HepG2 (cell line): Measurements from ENCODE around the gene HEBP1. TPM values are rescaled to one million over a fixed set of nuclear protein-coding genes. Genes with fewer than 3 reads are reported as not detected.

Source experiments
- BRCA1 ChIP-seq: sonication (generic); formaldehyde crosslinking; IDR thresholded peaks from 2 replicates; pipeline ENCODE4 v1.4.0; 2020; ENCODE audit warnings: missing genetic modification reagents
- MTA1 ChIP-seq: sonication (generic); formaldehyde crosslinking; IDR thresholded peaks from 2 replicates; pipeline ENCODE4 v1.4.0; 2020; ENCODE audit warnings: missing genetic modification reagents, mild to moderate bottlenecking, borderline replicate concordance
- MYNN ChIP-seq: sonication (generic); formaldehyde crosslinking; IDR thresholded peaks from 2 replicates; pipeline ENCODE4 v1.4.0; 2020; ENCODE audit warnings: mild to moderate bottlenecking, low read depth, missing genetic modification reagents
- PHF21A ChIP-seq: sonication (generic); formaldehyde crosslinking; IDR thresholded peaks from 2 replicates; pipeline ENCODE4 v1.5.0; 2020; ENCODE audit warnings: mild to moderate bottlenecking, missing genetic modification reagents
- SRSF4 ChIP-seq: fragments of 200-400 bp; formaldehyde crosslinking; IDR thresholded peaks from one replicate; pipeline ENCODE4 v1.6.1; 2018; ENCODE audit warnings: mild to moderate bottlenecking, low read depth, low read length, moderate library complexity; ENCODE audit not compliant: poor library complexity, severe bottlenecking
- ZFP36L1 ChIP-seq: sonication (generic); formaldehyde crosslinking; IDR thresholded peaks from 2 replicates; pipeline ENCODE4 v1.8.0; 2022; ENCODE audit warnings: mild to moderate bottlenecking, missing genetic modification reagents, moderate library complexity
- ZKSCAN8 ChIP-seq: IDR thresholded peaks from 2 replicates; pipeline ENCODE4 v1.6.1; 2016; ENCODE audit warnings: borderline replicate concordance, missing genetic modification reagents, missing compliant biosample characterization
- ZNF160 ChIP-seq: sonication (generic); formaldehyde crosslinking; IDR thresholded peaks from 2 replicates; pipeline ENCODE4 v1.8.0; 2022; ENCODE audit warnings: mild to moderate bottlenecking, inconsistent platforms, missing genetic modification reagents
- polyA plus RNA-seq, 8 experiments: library from polyadenylated mRNA; depleted of rRNA in 3 of 8; stranded (reverse) in 7 of 8; unstranded in 1 of 8; fragments of >200 nt; fragmentation: Illumina TruSeq in 4 of 8; extraction: Trizol in 4 of 8; gene quantifications; 2 replicates each; pipeline versions ENCODE4 v1.2.1 to v1.2.3, GENCODE V29; 2011 to 2016; ENCODE audit warnings: low read depth in 4 of 8, missing spikeins in 1 of 8, mixed read lengths in 1 of 8; ENCODE audit not compliant: insufficient read depth in 1 of 8
- total RNA-seq, 5 experiments: library from RNA; depleted of rRNA; stranded (reverse); fragments of >200 nt; fragmentation: Illumina TruSeq; extraction: Trizol; gene quantifications; 2 replicates each; pipeline ENCODE4 v1.2.3, GENCODE V29; 2016; ENCODE audit warnings: low read depth in 1 of 5
- TF ChIP-seq, protein P1 (sequence below): conservative IDR thresholded peaks from 2 replicates; pipeline ENCODE4 v1.6.1; 2018; ENCODE audit warnings: missing genetic modification reagents
- TF ChIP-seq, protein P2 (sequence below): IDR thresholded peaks from 2 replicates; pipeline ENCODE4 v1.6.1; 2016; ENCODE audit warnings: mild to moderate bottlenecking
- TF ChIP-seq, protein P3 (sequence below): sonication (generic); formaldehyde crosslinking; IDR thresholded peaks from 2 replicates; pipeline ENCODE4 v1.5.1; 2020; ENCODE audit warnings: mild to moderate bottlenecking, missing genetic modification reagents, borderline replicate concordance
- TF ChIP-seq, protein P4 (sequence below): sonication (generic); formaldehyde crosslinking; IDR thresholded peaks from 2 replicates; pipeline ENCODE4 v1.4.0; 2020; ENCODE audit warnings: low read depth, mild to moderate bottlenecking, missing genetic modification reagents
- TF ChIP-seq, protein P5 (sequence below): IDR thresholded peaks from 2 replicates; pipeline ENCODE4 v1.6.1; 2018; ENCODE audit warnings: missing genetic modification reagents, mild to moderate bottlenecking, missing compliant biosample characterization

HEBP1 gene
- total and polyA plus RNA-seq, 2 of the 13 experiments (the other 11 are each of a cell fraction or from before 2014, with no cell fraction given), result 7.8 to 9.4 TPM

DNA sequence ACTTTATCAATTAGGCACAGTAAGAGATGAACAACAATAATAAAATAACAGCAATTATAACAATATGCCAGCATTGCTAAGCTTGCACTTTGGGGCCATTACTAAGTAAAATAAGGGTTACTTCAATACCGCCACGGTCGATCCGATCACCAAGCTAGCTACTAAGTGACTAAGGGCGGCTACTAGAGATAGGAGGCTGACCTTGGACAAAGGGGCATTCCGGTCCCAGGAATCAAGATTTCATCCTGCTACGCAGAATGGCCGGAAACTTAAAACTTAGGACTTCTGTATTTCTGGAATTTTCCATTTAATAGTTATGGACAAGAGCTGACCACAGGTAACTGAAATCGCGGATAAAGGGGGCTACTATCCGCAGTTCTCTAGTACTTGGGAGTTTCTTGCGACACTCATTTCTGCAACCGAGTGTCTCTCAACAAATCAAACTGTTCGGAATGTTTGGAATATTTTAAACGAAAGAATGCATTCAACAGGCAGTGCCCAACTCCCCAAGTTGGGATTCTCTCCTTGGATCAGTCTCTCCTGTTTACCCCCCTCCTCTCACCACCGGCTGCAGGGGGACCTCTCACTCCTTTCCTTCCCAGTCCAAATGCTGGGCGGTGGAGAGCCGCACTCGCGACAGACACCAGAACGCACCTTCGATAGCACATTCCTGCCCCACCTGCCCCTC, 650 bp downstream of the HEBP1 start (continued):
- TF ChIP-seq, protein P1, sequence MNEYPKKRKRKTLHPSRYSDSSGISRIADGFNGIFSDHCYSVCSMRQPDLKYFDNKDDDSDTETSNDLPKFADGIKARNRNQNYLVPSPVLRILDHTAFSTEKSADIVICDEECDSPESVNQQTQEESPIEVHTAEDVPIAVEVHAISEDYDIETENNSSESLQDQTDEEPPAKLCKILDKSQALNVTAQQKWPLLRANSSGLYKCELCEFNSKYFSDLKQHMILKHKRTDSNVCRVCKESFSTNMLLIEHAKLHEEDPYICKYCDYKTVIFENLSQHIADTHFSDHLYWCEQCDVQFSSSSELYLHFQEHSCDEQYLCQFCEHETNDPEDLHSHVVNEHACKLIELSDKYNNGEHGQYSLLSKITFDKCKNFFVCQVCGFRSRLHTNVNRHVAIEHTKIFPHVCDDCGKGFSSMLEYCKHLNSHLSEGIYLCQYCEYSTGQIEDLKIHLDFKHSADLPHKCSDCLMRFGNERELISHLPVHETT (CRISPR knock-in tag), result no peak
- TF ChIP-seq PHF21A (peak; percentile 21; the same call in 1 of the 2 replicates), MYNN (CRISPR knock-in tag) (no peak), MTA1 (no peak), ZKSCAN8 (no peak), SRSF4 (no peak), ZNF160 (CRISPR knock-in tag) (no peak), ZFP36L1 (CRISPR knock-in tag) (no peak), BRCA1 (CRISPR knock-in tag) (no peak)
- TF ChIP-seq, protein P2, sequence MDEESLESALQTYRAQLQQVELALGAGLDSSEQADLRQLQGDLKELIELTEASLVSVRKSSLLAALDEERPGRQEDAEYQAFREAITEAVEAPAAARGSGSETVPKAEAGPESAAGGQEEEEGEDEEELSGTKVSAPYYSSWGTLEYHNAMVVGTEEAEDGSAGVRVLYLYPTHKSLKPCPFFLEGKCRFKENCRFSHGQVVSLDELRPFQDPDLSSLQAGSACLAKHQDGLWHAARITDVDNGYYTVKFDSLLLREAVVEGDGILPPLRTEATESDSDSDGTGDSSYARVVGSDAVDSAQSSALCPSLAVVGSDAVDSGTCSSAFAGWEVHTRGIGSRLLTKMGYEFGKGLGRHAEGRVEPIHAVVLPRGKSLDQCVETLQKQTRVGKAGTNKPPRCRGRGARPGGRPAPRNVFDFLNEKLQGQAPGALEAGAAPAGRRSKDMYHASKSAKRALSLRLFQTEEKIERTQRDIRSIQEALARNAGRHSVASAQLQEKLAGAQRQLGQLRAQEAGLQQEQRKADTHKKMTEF (CRISPR knock-in tag), result 0 out of 2 replicates have a peak, but pooled peaks have one; percentile 23
- TF ChIP-seq, protein P3, sequence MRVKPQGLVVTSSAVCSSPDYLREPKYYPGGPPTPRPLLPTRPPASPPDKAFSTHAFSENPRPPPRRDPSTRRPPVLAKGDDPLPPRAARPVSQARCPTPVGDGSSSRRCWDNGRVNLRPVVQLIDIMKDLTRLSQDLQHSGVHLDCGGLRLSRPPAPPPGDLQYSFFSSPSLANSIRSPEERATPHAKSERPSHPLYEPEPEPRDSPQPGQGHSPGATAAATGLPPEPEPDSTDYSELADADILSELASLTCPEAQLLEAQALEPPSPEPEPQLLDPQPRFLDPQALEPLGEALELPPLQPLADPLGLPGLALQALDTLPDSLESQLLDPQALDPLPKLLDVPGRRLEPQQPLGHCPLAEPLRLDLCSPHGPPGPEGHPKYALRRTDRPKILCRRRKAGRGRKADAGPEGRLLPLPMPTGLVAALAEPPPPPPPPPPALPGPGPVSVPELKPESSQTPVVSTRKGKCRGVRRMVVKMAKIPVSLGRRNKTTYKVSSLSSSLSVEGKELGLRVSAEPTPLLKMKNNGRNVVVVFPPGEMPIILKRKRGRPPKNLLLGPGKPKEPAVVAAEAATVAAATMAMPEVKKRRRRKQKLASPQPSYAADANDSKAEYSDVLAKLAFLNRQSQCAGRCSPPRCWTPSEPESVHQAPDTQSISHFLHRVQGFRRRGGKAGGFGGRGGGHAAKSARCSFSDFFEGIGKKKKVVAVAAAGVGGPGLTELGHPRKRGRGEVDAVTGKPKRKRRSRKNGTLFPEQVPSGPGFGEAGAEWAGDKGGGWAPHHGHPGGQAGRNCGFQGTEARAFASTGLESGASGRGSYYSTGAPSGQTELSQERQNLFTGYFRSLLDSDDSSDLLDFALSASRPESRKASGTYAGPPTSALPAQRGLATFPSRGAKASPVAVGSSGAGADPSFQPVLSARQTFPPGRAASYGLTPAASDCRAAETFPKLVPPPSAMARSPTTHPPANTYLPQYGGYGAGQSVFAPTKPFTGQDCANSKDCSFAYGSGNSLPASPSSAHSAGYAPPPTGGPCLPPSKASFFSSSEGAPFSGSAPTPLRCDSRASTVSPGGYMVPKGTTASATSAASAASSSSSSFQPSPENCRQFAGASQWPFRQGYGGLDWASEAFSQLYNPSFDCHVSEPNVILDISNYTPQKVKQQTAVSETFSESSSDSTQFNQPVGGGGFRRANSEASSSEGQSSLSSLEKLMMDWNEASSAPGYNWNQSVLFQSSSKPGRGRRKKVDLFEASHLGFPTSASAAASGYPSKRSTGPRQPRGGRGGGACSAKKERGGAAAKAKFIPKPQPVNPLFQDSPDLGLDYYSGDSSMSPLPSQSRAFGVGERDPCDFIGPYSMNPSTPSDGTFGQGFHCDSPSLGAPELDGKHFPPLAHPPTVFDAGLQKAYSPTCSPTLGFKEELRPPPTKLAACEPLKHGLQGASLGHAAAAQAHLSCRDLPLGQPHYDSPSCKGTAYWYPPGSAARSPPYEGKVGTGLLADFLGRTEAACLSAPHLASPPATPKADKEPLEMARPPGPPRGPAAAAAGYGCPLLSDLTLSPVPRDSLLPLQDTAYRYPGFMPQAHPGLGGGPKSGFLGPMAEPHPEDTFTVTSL (CRISPR knock-in tag), result no peak
- TF ChIP-seq, protein P4, sequence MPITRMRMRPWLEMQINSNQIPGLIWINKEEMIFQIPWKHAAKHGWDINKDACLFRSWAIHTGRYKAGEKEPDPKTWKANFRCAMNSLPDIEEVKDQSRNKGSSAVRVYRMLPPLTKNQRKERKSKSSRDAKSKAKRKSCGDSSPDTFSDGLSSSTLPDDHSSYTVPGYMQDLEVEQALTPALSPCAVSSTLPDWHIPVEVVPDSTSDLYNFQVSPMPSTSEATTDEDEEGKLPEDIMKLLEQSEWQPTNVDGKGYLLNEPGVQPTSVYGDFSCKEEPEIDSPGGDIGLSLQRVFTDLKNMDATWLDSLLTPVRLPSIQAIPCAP (CRISPR knock-in tag), result no peak
- TF ChIP-seq, protein P5, sequence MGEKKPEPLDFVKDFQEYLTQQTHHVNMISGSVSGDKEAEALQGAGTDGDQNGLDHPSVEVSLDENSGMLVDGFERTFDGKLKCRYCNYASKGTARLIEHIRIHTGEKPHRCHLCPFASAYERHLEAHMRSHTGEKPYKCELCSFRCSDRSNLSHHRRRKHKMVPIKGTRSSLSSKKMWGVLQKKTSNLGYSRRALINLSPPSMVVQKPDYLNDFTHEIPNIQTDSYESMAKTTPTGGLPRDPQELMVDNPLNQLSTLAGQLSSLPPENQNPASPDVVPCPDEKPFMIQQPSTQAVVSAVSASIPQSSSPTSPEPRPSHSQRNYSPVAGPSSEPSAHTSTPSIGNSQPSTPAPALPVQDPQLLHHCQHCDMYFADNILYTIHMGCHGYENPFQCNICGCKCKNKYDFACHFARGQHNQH (CRISPR knock-in tag), result 0 out of 2 replicates have a peak, but pooled peaks have one; percentile 8
